ENCODE measurements around the gene NUAK1.

- TF ChIP-seq CTCF (IDR thresholded peaks at IDR 0.05) (no peak), POLR2A (IDR thresholded peaks at IDR 0.05) (no peak)
These were observed 24.8 kb downstream of the NUAK1 start for GRCh38 chr12:106113824-106114446.

All from esophagus squamous epithelium (tissue), 4 donors.